GM19239 (cell line): ENCODE data around the gene GAD1.

Source experiments
- DNase-seq: peaks from one replicate; pipeline ENCODE4 v3.0.0; 2011; ENCODE audit warnings: low spot score; ENCODE audit not compliant: insufficient read length
- FAIRE-seq: peaks from 2 replicates; lab custom pipeline; 2011; peaks lifted over from hg19 to GRCh38; lab: Jason Lieb, UNC

The GAD1 gene

DNA sequence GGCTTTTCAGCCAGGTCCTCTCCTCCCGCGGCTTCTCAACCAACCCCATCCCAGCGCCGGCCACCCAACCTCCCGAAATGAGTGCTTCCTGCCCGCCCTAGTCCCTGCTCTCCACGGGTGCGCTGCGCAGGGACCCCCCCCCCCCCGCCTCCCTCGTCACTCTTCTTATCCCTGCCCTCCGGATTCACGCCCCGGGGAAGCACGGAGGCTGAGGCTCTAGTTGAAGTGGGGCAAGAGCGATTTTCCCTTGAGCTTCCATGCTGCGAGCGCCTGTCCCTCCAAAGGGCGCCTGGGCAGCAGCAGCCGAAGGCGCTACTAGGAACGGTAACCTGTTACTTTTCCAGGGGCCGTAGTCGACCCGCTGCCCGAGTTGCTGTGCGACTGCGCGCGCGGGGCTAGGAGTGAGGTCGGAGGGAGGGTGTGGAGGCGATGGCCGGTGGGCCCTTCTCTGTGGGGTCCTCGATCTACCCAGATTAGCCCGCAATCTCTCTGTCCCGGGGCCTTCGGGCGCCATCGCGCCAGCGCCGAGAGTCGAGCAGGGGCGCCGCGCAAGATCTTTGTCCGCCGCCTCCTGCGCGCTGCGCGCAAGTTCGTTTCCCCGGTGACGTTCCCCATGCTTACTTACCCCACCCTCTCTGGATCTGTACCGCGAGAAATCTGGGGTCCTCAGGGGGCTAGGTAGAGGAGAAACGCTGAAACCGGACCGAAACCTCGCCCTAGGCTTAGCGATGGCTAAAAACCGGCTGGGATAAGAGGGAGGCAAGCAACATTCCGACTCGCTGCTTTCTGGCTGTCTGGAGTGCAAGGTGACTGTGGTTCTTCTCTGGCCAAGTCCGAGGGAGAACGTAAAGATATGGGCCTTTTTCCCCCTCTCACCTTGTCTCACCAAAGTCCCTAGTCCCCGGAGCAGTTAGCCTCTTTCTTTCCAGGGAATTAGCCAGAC, 677 bp downstream of the GAD1 start:
- FAIRE-seq (no peak), DNase-seq (no peak)

DNA sequence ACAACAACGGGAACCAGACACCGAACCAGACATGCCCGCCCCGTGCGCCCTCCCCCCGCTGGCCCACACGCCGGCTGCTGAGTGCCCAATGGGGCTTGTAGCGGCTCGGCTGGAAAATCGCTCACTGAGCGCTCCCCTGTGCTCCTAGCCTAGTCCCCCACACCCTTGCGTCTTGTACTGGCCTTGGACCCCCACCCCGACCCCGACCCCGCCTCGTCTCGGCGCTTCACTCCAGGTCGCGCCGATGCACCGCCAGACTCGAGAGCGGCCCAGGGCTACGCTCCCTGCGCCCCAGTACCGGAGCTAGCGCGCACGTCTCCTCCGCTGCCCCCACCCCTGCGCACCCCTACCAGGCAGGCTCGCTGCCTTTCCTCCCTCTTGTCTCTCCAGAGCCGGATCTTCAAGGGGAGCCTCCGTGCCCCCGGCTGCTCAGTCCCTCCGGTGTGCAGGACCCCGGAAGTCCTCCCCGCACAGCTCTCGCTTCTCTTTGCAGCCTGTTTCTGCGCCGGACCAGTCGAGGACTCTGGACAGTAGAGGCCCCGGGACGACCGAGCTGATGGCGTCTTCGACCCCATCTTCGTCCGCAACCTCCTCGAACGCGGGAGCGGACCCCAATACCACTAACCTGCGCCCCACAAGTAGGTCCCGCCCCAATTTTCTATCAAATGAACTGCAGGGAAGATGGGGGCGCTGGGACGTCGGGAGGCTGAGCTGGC, 1.5 kb downstream of the GAD1 start:
- DNase-seq (no peak), FAIRE-seq (no peak)

DNA sequence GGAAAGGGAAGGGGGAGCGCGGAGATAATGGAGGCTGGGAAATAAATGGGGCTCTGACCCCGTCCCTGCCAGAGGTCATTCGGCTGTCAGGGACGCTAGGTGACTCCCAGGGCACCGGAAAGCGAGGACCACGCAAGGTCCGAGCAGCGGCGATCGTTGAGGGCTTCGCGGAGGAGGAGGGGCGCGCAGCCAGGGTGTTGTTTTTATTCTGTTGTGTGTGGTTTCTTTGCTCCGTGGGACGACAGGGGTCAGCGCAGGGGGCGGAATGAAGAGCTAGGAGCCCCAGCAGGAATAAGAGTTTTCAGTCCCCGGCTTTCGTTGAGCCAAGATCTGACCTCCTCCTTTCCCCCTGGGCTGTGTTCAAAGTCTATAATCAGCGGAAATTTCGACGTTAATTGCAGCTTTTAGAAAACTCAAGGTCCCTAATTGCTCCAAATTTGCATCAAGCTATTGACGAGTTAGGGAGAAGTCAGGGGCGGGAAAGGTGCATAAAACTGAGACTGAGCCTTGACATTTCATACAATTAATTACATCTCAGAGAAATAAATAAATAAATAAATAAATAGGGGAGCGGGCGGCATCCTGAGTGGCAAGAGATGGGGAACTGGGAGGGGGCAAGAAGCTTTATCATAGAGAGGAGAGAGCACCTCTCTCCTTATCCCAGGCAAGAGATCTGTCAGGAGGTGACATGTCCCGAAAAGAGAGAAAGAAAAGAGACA, 2.2 kb downstream of the GAD1 start:
- FAIRE-seq (no peak), DNase-seq (no peak)

DNA sequence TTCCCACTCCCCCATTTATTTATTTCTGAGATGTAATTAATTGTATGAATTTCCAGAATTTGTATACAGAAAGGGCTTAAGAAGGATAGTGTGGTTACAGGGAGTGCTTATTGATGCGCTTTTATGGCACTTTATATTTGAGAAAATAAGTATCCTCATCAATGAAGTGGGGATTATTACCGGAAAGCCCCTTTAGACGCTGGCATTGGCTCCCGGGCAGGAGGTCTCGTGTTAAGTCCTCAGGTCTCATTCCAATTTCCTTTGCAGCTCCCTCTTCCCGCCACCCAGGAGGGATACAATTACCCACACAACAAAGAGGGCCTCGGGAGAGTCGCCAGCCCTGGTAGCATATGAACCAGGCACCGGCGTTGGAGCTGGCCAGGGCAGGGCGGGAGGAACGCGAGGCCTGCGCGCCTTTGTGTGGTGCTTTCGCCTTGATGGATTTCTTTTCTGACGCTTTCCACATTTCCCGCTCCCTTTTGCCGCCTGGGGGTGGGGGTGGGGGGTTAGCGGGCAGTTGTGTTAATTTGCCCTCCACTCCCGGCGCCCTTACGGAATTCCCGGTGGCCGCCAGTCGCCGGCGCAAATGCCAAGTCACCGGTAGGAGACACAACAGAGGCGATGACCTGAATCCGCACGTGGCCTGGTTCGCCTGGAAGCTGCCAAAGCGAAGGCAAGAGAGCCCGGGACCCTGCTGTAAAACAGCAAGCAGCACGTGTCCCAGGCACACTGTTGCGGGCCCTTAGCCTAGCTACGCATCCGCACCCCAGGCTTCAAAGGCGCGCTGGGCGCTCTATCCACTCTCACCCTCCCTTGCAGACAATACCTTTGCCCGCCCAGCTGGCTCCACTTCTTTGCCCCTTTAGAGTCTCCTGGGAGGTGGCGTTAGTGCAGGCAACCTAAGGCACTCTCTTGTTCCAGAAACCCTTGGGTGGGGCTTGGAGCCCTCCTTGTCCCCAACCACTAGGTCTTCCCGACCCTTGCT, 3.3 kb downstream of the GAD1 start:
- no peak for DNase-seq

DNA sequence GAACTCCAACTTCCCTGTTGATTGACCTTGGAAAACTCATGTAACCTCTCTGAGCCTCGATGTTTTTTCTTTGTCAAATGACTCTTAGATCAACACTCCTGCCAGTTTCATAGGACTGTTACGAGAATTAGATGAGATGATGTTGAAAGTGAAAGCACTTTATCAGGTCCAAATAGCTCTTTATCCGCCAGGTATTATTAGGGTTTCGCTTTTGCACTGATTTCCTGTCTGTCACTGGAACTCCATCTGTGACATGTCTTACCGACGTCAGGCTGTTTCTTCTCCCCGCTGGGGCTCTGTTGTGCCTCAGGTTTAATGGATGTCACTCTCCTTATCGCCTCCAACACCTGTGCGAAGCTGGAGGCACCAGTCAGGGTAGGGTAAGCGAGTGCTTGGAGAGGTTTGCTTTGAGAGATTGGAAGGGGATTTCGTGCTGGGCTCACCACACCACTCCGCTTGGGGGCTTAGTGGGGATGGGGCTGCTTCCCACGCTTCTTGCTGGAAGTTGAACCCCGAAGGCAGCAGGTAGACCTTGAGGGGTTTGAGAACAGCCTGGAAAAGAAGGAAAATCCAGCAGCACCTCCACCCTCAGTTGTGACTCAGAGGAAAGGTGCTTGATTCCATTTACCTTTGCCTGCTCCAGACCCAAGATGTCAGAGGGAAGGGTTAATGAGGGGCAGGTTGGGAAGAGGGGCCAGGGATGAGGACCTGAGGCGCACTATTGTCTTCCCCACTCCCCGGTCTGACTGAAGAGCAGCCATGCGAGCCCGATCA, 4.3 kb downstream of the GAD1 start:
- DNase-seq (peak; percentile 57), FAIRE-seq (peak; percentile 68)

More for the DNA sequence above, 3.3 kb downstream of the GAD1 start:
- FAIRE-seq, result no peak

DNA sequence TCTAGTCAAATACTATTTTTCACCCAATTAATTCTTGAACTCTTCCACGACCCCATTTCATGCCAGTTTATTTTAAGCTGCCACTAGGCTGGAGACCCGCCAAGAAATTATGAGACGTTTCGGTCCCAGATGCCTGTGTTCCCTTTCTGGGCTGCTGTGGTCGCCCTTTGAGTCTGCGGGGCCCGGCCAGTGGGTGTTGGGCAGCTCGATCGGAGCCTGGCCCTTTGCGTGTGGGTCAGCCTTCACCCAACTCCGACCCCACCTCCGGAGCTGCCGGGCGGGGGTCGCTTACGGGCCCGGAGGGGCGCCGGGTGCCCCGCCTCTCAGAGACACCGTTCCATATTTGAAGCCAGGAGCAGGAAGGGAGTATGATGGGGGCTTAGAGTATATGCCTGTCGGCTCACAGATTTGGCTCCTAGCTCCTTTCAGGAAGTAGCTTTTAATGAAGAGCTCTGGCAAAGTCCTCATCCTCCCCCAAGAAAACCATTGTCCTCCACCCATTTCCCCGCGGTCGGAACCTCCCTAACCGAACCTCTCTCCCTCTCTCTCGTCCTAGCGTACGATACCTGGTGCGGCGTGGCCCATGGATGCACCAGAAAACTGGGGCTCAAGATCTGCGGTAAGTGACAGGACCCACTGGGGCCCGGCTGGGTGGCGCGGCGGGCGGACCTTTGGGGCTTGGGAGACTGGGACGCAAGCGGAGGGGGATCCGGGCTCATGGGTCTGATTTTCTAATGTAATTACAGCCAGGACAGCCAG, 5.0 kb downstream of the GAD1 start:
- DNase-seq (no peak), FAIRE-seq (no peak)

DNA sequence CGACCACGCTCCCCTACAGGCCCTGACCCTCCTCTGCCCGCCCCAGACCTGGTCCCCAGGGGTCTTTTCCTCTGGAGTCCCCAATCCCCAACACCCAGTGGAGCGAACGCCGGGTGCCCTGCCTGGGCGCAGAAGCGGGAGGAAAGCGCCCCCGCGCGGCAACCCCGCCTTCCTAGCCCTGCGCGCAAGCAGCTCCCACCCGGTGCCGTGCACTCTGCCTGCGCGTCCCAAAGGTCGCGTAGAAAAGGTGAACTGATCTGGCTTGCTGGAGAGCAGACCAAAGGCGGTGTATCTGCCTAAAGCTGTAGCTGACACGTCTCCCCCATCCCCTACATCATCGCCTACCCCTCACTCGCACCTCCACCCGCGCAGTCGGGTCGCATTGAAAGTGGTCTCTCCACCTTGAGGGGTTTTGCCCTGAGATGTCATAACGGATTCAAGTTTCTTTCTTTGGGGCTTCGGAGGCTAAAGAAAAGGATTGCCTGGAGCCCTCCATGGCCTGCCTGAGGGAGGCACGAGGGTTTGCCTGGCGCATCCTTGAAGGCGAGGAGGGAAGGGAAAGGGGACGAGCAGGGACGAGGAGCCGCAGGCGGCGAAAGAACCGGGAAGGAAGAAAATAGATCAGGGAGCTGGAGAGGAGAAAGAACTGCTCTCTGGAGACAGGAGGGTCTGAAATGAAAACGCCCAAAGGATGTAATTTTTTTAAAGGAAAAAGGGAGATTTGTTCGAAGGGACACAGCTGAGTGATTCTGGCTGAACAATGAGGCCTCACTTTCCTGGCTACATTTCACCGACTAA, 5.8 kb downstream of the GAD1 start:
- DNase-seq, result no peak
- no peak for FAIRE-seq

DNA sequence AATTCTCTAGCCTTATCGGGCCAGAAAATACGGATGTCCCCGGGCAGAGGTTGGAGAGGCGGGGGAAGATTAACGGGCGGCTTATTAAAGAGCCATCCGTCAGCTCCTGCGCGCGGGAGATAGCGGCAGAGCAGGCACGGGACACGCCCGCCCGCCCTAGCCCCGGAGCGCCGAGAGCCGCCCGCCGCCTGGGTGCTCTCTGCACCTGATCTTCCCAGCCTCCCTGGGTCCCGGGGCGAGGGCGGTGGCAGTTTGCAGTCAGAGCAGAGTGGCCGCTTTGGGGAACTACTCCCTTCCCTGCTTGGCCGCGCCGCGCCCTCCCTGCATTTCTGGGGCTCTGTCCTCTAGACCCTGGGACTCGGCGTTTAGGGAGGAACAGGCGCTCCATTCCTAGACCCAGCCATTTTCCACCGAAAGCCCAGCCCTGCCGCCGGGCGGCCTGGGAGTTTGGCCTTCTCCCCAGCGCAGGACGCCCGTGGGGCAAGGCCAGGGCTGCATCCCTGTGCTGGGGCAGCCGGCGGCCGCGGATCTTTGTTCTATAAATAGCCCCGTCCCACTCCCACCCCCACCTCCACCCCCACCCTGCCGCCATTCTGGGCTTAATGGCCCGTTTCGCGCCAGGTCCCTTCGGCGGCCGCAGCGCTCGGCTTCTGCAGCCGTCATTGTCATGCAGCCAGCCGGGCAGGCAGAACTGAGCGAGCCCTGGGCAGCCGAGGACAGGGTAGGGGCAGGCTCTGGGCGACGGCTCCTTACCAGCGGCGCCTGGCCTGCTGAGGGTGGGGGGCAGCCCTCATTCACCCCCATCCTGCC, 6.6 kb downstream of the GAD1 start:
- FAIRE-seq, result no peak
- no peak for DNase-seq

DNA sequence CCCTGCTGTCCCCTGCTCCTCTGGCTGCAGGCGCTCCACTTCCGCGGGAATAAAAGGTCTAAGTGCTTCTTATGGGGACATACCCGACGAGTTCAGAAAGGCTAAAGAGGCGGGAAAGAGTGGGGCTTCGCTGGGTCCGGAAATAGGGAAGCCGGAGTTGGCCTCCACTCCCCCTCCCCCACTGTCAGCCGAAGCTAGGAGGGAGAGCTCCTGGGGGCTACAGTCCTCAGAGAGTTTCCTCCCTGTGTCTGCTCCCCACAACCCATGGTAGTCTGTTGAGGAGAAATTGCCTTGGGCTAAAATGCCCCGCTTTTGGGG, 7.2 kb downstream of the GAD1 start:
- FAIRE-seq, result no peak
- no peak for DNase-seq

DNA sequence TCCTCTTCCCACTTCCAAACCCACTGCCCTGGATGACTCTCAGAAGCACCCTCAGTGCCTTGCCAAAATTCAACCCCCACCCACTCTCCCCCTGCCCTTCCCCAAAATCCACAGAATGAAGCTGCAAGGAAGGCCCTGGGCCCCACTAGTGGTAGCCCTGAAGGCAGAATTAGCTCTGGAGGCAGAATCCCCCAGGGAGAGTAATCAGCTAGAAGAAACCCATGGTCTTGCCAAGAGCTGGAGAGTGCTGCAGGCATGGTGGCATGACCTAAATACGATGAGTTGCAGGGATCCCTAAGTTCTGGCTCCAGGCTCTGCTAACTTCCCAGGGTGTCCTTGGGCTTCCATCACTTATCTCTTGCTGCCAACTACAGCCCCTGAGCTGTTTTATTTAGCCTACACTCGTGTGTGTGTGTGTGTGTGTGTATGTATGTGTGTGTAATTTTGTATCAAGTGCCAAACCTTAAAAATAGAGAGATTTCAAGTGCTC, 7.9 kb downstream of the GAD1 start:
- no peak for DNase-seq
- no peak for FAIRE-seq

DNA sequence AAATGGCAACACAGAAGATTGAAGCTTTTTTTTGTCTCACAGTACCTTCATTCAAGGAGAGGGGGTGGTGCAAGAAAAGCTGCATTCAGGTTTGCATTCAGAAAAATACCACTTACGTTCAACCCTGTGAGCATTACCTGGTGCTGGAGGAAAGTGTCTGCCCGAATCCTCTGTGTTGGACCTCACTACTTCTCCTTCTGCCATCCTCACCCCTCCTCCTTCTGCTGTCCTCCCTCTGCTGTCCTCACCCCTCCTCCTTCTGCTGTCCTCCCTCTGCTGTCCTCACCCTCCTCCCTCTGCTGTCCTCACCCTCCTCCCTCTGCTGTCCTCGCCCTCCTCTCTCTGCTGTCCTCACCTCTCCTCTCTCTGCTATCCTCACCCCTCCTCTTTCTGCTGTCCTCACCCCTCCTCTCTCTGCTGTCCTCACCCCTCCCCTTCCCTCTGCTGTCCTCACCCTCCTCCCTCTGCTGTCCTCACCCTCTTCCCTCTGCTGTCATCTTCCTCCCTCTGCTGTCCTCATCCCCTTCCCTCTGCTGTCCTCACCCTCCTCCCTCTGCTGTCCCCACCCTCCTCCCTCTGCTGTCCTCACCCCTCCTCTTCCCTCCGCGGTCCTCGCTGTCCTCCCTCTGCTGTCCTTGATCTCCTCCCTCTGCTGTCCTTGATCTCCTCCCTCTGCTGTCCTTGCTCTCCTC, 11.3 kb downstream of the GAD1 start:
- FAIRE-seq, result no peak
- DNase-seq, result no peak

DNA sequence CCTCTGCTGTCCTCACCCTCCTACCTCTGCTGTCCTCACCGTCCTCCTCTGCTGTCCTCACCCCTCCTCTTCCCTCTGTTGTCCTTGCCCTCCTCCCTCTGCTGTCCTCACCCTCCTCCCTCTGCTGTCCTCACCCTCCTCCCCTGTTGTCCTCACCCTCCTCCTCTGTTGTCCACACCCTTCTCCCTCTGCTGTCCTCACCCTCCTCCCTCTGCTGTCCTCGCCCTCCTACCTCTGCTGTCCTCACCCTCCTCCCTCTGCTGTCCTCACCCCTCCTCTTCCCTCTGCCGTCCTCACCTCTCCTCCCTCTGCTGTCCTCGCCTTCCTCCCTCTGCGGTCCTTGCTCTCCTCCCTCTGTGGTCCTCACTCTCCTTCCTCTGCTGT, 11.8 kb downstream of the GAD1 start:
- FAIRE-seq, result no peak
- no peak for DNase-seq

DNA sequence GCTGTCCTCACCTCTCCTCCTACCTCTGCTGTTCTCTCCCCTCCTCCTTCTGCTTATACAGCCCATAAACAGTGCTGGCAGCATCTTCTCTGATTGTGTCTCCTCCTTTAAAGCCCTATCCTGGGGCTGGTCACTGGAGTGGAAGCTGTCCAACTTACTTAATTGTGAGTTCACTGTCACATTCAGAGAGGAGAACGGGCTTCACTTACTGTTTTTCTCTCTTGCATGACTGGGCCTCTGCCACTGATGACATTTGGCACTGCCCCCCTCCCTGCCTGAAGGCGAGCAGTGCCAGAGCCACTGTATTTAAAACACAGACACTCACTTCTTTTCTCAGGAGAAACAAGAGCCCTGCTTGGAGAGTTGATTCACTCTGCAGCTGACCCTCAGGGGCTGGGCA, 12.3 kb downstream of the GAD1 start:
- no peak for FAIRE-seq
- DNase-seq, result no peak

DNA sequence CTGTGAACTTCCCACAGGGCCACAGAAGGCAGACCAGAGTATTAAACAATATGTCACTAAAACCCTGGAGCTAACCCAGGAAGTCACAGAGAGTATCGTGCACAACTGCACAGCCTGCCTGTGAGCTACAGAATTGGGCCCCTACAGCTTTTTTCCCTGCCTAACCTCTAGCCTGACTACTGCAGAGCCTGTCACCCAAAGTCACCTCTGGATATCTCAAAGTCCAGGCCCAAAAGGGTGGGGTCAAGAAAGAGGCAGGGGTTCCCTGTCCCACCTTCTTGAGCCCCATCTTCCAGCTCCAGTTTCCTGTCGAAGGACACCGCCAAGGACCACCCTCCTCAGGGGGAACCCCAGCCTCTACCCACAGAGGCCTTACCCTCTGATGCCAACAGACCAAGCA, 13.5 kb downstream of the GAD1 start:
- no peak for DNase-seq
- no peak for FAIRE-seq

DNA sequence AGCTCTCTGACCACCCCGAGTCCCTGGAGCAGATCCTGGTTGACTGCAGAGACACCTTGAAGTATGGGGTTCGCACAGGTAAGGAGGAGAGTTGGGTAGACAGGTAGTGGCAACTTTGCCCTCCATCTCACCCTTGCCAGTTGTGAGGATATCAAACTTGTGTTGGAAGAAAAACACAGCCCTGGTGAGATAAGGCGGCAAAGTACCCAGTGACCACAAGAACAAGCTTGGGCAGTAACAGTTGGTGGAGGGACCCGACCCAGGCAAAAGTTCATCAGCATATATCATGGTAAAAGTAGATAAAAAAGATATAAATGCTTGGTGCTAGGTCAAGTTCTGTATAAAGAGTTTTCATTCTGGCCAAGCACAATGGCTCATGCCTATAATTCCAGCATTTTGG, 14.4 kb downstream of the GAD1 start:
- DNase-seq (no peak), FAIRE-seq (no peak)

DNA sequence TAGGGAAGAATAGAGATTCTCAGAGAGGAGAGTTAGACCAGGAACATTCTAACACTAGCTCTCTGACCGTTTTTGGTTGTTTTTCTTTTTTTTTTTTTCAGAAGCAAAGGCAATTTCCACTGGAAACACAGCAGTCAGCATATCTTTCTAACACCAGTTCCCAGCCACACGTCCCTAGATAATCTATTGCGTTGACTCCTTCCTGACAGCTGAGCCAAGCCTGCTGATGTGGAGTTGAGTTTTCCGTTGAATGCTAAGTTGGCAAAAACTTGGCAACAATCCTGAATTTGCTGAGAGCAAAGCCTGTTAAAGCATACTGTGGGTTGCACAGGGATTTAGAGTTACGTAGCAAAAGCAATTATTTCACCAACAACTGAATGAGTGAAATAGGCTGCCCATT, 19.3 kb downstream of the GAD1 start:
- DNase-seq, result no peak
- FAIRE-seq, result no peak
